EL (cell line): ENCODE results near the gene UAP1.

Experiments
- DNase-seq: peaks from one replicate; pipeline ENCODE4 v3.0.0-alpha.2; 2016

The UAP1 gene

GRCh38 chr1:162617513-162617912 is 56.0 kb downstream of the UAP1 start:
- DNase-seq: no peak

- no peak for DNase-seq
These were observed 57.6 kb downstream of the UAP1 start for GRCh38 chr1:162619076-162619475.

- no peak for DNase-seq
These were observed 59.7 kb downstream of the UAP1 start for GRCh38 chr1:162621256-162621655.

- DNase-seq: no peak
These were observed 64.2 kb downstream of the UAP1 start for GRCh38 chr1:162625679-162626078.

GRCh38 chr1:162626094-162626493 is 64.6 kb downstream of the UAP1 start:
- no peak for DNase-seq

- DNase-seq: no peak
These were observed 65.2 kb downstream of the UAP1 start for GRCh38 chr1:162626761-162627160.

- peak; percentile 42 for DNase-seq
These were observed 66.3 kb downstream of the UAP1 start for GRCh38 chr1:162627662-162628296.

GRCh38 chr1:162629077-162629627 is 67.6 kb downstream of the UAP1 start:
- DNase-seq: peak; percentile 37

- peak; percentile 82 for DNase-seq
These were observed 68.1 kb downstream of the UAP1 start for GRCh38 chr1:162629651-162630050.

- DNase-seq: peak; percentile 82
These were observed 70.1 kb downstream of the UAP1 start for GRCh38 chr1:162631546-162632191.

- peak; percentile 98 for DNase-seq
These were observed 70.7 kb downstream of the UAP1 start, which contains the start of gene DDR2 for GRCh38 chr1:162632217-162632666. DDR2 (plus strand) TSS chr1:162632464; CDS start chr1:162719064, 86,600 bp downstream.

GRCh38 chr1:162632698-162633080 is 71.2 kb downstream of the UAP1 start:
- peak; percentile 30 for DNase-seq

- peak; percentile 59 for DNase-seq
These were observed 71.7 kb downstream of the UAP1 start for GRCh38 chr1:162633081-162633762.

- DNase-seq: peak; percentile 44
These were observed 73.9 kb downstream of the UAP1 start for GRCh38 chr1:162635418-162635817.

GRCh38 chr1:162639718-162640117 is 78.2 kb downstream of the UAP1 start:
- DNase-seq: no peak

- no peak for DNase-seq
These were observed 79.6 kb downstream of the UAP1 start for GRCh38 chr1:162641114-162641513.

- DNase-seq: no peak
These were observed 83.4 kb downstream of the UAP1 start for GRCh38 chr1:162644986-162645314.

GRCh38 chr1:162645666-162646065 is 84.1 kb downstream of the UAP1 start:
- DNase-seq: no peak

GRCh38 chr1:162649583-162649982 is 88.1 kb downstream of the UAP1 start:
- DNase-seq: no peak
